ENCODE results near the gene FRMD4A.

The FRMD4A gene

DNA sequence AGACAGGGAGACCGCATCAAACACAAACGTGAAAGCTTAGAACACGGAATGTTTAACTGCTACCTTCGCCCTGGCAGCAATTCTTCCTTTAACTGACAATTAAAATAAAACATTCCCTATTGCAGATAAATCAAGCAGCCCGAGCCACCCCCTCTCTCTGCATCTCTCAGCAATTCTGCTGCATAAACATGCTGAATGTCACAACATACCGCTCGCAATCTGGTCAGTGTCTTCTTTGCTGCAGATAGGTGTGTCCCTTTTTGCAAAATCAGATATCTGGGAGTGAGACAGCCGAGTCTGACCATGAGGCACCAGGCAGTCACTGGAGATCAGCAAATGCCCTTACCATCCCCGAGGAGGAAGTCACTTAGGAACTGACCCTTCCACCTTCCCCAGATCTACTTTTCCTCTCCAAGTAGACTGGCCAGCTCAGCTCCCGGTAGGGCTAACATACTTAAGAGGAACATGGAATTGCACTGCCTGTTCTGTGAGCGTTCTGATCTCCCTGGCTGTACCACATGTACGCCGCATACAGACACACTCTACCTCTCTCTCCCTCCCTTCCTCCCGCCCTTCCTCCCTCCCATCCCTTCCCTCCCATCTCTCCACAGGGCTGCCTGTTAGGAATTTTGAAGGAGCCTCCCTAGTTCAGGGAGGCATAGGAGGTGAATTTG, at the start of gene FRMD4A:
TSS of gene FRMD4A (minus strand) at position 537 of the 674 bp plus-strand sequence.
- Mint-ChIP-seq H3K27ac (no peak within 1 kb of the TSS), H3K4me3 (no peak within 1 kb of the TSS), H3K4me1 (ENCODE audit: low read depth) (no peaks in the 10 kb centered on the region), H3K27me3 (peaks cover 52% of the 10 kb centered on the region), H3K36me3 (ENCODE audit: low read depth) (no peaks in the 10 kb centered on the region), H3K9me3 (no peaks in the 10 kb centered on the region)
- DNase-seq: no peak

DNA sequence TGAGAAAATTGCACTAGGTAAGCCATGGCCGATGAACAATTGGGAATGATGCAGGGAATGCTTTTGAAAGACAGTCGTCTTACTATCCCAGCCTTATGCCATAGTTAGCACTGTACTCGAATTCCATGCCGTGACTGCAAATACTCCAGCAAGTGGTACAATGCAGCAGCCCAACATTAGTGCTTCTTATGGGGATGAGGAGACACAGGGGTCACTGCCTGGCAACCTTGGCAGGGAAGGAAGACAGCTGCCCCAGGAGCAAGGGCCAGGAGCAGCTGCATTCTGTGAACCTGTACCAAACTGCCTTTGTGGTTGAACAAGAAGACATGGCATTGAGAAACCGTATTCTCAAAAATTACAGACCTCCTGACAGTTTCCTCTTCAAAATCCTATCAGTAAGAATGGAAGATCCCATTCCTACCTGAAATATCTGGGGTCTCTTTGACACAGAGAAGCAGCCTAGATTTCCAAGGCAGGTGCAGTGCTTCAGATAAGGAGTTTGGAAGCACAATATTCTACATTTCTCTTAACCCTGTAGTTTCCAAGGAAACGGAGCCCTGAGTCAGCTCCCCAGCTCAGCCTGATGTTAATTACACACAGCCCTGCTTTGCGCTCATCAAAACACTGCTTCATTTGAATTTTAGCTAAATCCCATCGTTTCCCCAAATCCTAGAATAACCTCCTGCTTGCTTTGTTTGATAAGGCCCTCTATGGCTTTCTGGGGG, 49.0 kb upstream of the FRMD4A start:
- Mint-ChIP-seq H3K9me3 (no peaks in the 10 kb centered on the region), H3K4me1 (ENCODE audit: low read depth) (peaks cover 34% of the 10 kb centered on the region), H3K4me3 (no peak overlapping the region), H3K27me3 (peaks cover 45% of the 10 kb centered on the region), H3K27ac (no peak overlapping the region), H3K36me3 (ENCODE audit: low read depth) (no peaks in the 10 kb centered on the region)
- DNase-seq: no peak

- Mint-ChIP-seq H3K4me3 (no peak overlapping the region), H3K27me3 (peaks cover 47% of the 10 kb centered on the region), H3K36me3 (ENCODE audit: low read depth) (no peaks in the 10 kb centered on the region), H3K9me3 (no peaks in the 10 kb centered on the region), H3K27ac (no peak overlapping the region), H3K4me1 (ENCODE audit: low read depth) (peaks cover 22% of the 10 kb centered on the region)
- no peak for DNase-seq
Measured at GRCh38 chr10:14378387-14378960, 47.8 kb upstream of the FRMD4A start.

DNA sequence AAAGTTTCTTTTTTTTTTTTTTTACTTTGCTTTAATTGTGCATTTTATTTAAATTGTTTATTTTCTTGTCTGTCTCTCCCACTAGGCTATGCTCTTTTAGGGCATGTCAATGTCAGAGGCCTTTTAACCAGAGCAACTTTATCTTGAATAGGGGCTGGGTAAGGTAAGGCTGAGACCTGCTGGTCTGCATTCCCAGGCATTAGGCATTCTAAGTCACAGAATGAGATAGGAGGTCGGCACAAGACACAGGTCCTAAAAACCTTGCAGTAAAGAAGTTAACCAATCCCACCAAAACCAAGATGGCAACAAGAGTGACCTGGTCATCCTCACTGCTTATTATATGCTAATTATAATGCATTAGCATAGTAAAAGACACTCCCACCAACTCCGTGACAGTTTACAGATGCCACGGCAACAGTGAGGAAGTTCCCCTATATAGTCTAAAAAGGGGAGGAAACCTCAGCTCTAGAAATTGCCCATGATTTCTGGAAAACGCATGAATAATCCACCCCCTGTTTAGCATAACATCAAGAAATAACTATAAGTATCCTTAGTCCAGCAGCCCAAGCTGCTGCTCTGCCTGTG, 47.0 kb upstream of the FRMD4A start:
- Mint-ChIP-seq H3K4me3 (no peak overlapping the region), H3K27ac (no peak overlapping the region), H3K4me1 (ENCODE audit: low read depth) (peaks cover 17% of the 10 kb centered on the region), H3K9me3 (no peaks in the 10 kb centered on the region), H3K36me3 (ENCODE audit: low read depth) (no peaks in the 10 kb centered on the region), H3K27me3 (peaks cover 54% of the 10 kb centered on the region)
- DNase-seq: no peak

DNA sequence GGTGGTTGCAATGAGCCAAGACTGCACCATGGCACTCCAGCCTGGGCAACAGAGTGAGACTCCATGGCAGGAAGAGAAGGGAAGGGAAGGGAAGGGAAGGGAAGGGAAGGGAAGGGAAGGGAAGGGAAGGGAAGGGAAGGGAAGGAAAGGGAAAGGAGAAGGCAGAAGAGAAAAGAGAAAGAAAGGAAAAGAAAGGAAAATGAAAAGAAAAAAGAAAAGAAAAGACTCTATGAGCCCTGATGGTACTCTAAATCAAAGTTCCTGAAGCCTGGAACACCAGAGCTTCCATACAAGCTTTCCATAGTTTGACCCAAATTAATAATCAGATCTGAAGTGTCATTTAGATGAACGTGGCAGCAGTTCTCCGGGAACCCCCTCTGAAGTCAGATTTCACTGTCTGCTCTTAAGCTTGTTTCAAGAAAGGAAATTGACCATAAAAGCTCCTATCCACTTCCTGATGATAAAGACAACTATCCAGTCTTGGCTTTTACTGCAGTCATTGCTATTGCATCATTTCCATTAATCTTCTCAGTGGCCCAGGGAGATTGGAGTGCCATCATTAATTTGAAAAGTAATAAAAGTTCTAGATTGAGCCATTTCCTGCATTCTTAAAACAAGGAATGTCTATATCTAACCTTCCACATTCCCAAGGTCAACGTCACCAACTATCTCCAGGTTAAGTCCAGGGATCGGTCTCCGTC, 44.2 kb upstream of the FRMD4A start:
- Mint-ChIP-seq H3K4me3 (no peak overlapping the region), H3K9me3 (no peaks in the 10 kb centered on the region), H3K4me1 (ENCODE audit: low read depth) (no peaks in the 10 kb centered on the region), H3K27me3 (peaks cover 72% of the 10 kb centered on the region), H3K36me3 (ENCODE audit: low read depth) (no peaks in the 10 kb centered on the region), H3K27ac (no peak overlapping the region)
- no peak for DNase-seq

DNA sequence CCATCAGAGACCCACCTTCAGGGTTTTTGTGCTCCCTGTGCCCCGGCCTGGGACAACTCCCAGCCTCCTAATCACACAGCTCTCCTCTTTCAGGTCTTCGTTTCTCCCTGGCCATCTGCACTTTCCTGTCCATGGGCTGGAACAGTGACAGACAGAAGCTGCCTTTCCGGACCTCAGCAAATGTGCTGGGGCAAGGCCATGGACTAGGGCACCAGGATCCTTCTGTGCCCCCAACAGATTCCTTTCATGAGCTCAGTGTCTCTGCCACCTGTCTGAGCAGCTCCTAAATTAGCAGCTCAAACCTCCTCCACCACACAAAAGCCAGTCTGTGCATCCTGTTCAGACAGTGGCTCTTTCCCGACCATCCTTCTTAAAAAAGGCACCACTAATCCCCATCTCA, 41.9 kb upstream of the FRMD4A start:
- Mint-ChIP-seq H3K4me1 (ENCODE audit: low read depth) (no peaks in the 10 kb centered on the region), H3K36me3 (ENCODE audit: low read depth) (no peaks in the 10 kb centered on the region), H3K4me3 (no peak overlapping the region), H3K9me3 (no peaks in the 10 kb centered on the region), H3K27me3 (peaks cover 61% of the 10 kb centered on the region), H3K27ac (no peak overlapping the region)
- no peak for DNase-seq

DNA sequence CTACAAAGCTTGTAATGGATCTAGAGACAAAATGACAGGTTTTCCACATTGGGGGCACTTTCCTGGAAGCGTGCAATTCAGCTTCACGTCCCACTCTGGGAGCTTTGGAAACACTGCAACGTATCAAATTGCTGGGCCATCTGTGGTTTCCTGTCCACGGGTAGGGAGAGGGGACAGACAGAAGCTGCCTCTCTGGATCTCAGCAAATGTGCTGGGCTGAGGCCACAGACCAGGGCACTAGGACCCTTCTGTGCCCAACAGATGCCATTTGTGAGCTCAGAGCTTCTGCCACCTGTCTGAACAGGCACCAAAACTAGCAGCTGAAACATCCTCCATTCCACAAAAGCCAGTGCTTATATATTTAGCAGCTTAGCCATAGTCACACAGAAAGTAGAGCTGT, 40.9 kb upstream of the FRMD4A start:
- Mint-ChIP-seq H3K4me1 (ENCODE audit: low read depth) (no peaks in the 10 kb centered on the region), H3K4me3 (no peak overlapping the region), H3K27ac (no peak overlapping the region), H3K27me3 (peaks cover 54% of the 10 kb centered on the region), H3K36me3 (ENCODE audit: low read depth) (no peaks in the 10 kb centered on the region), H3K9me3 (no peaks in the 10 kb centered on the region)
- DNase-seq: no peak

DNA sequence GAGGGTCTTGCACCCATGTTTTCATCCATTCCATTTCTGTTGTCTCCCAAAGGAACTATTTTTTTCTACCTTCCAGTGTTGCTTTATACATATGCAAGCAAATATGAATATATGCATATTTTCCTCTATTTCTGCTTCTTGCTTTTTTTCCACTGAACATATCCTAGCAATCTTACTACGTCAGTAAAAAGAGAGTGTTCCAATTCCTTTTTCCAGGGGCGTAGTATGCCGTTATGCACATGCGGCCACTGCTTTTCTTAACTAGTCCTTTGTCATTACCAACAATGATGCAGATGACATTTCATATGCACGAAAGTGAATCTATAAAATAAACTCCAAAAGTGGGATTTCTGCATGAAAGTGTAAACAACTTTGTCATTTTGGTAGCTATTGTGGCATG, 40.2 kb upstream of the FRMD4A start:
- Mint-ChIP-seq H3K27me3 (peaks cover 49% of the 10 kb centered on the region), H3K36me3 (ENCODE audit: low read depth) (no peaks in the 10 kb centered on the region), H3K9me3 (no peaks in the 10 kb centered on the region), H3K4me3 (no peak overlapping the region), H3K4me1 (ENCODE audit: low read depth) (no peaks in the 10 kb centered on the region), H3K27ac (no peak overlapping the region)
- DNase-seq: no peak

DNA sequence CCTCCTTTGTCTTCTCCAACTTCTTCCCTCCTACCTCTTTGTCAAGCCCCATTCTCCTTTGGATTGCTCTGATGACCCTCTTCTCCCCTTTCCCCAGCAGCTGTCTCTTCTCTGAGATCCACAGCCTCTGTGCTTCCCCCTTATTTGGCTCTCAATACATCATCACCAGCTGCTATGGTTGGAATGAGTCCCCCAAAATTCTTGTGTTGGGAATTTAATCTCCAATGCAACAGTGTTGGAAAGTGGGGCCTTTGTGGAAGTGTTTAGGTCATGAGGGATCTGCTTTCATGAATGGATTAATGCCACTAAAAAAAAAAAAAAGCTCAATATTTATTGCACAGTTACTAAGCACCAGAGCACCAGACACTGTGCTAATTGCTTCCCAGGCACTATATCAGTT, 39.2 kb upstream of the FRMD4A start:
- no peak for DNase-seq
- Mint-ChIP-seq H3K27ac (no peak overlapping the region), H3K4me1 (ENCODE audit: low read depth) (no peaks in the 10 kb centered on the region), H3K36me3 (ENCODE audit: low read depth) (no peaks in the 10 kb centered on the region), H3K9me3 (no peaks in the 10 kb centered on the region), H3K4me3 (no peak overlapping the region), H3K27me3 (peaks cover 43% of the 10 kb centered on the region)

DNA sequence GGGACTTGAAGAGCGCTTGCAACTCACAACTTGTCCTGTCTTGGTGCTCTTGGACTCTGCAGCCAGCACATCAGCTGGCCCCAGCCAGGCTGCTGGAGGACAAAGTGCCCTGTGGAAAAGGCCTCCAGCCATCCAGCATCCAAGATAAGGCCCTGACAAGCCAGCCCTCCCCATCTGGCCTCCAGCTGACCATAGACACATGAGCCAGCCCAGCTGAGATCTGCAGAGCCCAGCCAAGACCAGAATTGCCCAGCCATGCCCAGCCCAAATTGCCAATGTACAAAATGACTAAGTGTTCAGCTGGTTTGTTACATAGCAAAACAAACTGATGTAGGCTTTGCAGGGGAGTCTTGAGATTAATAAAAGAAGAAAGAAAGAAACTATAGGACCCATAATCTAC, 36.0 kb upstream of the FRMD4A start:
- Mint-ChIP-seq H3K27me3 (peaks cover 30% of the 10 kb centered on the region), H3K27ac (no peak overlapping the region), H3K4me1 (ENCODE audit: low read depth) (no peaks in the 10 kb centered on the region), H3K36me3 (ENCODE audit: low read depth) (no peaks in the 10 kb centered on the region), H3K4me3 (no peak overlapping the region), H3K9me3 (no peaks in the 10 kb centered on the region)
- no peak for DNase-seq

GRCh38 chr10:14365266-14365665, 34.5 kb upstream of the FRMD4A start:
- Mint-ChIP-seq H3K27ac (no peak overlapping the region), H3K4me3 (no peak overlapping the region), H3K4me1 (ENCODE audit: low read depth) (no peaks in the 10 kb centered on the region), H3K9me3 (no peaks in the 10 kb centered on the region), H3K27me3 (peaks cover 36% of the 10 kb centered on the region), H3K36me3 (ENCODE audit: low read depth) (no peaks in the 10 kb centered on the region)
- no peak for DNase-seq

DNA sequence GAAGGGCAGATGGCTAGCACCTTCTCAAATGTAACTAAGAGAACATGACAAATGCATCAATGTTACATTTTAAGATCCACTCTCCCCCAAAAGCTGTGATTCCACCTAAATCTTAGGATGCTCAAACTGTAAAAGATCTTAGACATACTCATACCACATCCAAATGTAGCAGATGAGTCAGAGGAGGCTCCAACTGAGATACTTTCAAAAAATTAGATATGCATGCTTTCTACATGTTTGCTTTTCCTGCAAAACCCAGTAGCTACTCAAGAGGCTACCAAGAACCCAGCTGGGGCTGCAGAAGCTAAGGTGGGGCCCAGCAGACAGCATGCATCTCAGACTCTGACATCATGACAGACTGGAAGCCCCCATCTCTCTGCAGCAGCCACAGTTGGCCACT, 31.4 kb upstream of the FRMD4A start:
- DNase-seq: no peak
- Mint-ChIP-seq H3K4me1 (ENCODE audit: low read depth) (no peaks in the 10 kb centered on the region), H3K27me3 (peaks cover 33% of the 10 kb centered on the region), H3K27ac (no peak overlapping the region), H3K4me3 (no peak overlapping the region), H3K9me3 (no peaks in the 10 kb centered on the region), H3K36me3 (ENCODE audit: low read depth) (no peaks in the 10 kb centered on the region)

GRCh38 chr10:14360961-14361360, 30.2 kb upstream of the FRMD4A start:
- H3K4me1 Mint-ChIP-seq (ENCODE audit: low read depth): no peaks in the 10 kb centered on the region
- peaks cover 33% of the 10 kb centered on the region for H3K27me3 Mint-ChIP-seq
- no peak overlapping the region for H3K27ac Mint-ChIP-seq
- DNase-seq: no peak
- no peaks in the 10 kb centered on the region for H3K9me3 Mint-ChIP-seq
- H3K4me3 Mint-ChIP-seq: no peak overlapping the region
- no peaks in the 10 kb centered on the region for H3K36me3 Mint-ChIP-seq (ENCODE audit: low read depth)

GRCh38 chr10:14360515-14360914, 29.8 kb upstream of the FRMD4A start:
- Mint-ChIP-seq H3K27me3 (peaks cover 35% of the 10 kb centered on the region), H3K9me3 (no peaks in the 10 kb centered on the region), H3K36me3 (ENCODE audit: low read depth) (no peaks in the 10 kb centered on the region), H3K4me3 (no peak overlapping the region), H3K27ac (no peak overlapping the region), H3K4me1 (ENCODE audit: low read depth) (no peaks in the 10 kb centered on the region)
- no peak for DNase-seq

Measured in activated T-cell treated with anti-CD3 and anti-CD28 coated beads, Interleukin-2, amount 50 U/mL, for 24 hours (primary cell).